ENCODE measurements around the gene ALG1. TPM values are rescaled to one million over a fixed set of nuclear protein-coding genes. Genes with fewer than 3 reads are reported as not detected.
"Not testable (repeated sequence)": the region's sequence is repeated elsewhere in the genome, so short reads cannot be mapped to it uniquely, and the experiment has no call there.

Gene ALG1
- total RNA-seq, 1 experiment from 2014 or later, result 36.2 TPM

DNA sequence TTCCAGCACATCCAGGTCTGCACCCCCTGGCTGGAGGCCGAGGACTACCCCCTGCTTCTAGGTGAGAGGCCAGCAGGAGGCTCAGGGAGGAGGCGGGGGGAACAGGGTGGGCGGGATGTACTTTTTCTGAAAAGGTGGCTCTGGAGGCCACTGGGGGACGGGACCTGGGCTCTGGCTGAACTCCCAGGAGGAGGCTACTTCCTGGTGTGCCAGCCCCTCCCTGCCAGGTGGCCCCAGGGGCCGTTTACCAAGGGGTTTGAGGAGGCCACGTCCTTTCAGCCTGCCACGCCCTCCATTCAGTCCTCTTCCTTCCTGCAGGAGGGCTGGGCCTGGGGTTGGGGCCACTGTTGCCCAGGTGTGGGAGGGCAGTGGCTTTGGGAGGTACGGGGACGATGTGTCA lies 9.4 kb downstream of the ALG1 start:
- H3K27me3 ChIP-seq (ENCODE audit: insufficient read depth, low read length); H3K79me1 ChIP-seq (ENCODE audit: insufficient read depth, low read depth, low read length, poor library complexity, severe bottlenecking); H2BK12ac ChIP-seq (ENCODE audit: insufficient read length, low read depth, low read length); H2AFZ ChIP-seq (ENCODE audit: low read length); H4K8ac ChIP-seq (replicated peaks; ENCODE audit: insufficient read length, low read depth, low read length); H3K9me3 ChIP-seq (ENCODE audit: control insufficient read depth, low read depth, low read length); H3K27ac ChIP-seq (ENCODE audit: insufficient read length, low read depth, low read length); H2BK15ac ChIP-seq (ENCODE audit: low read depth, low read length); DNase-seq; H4K91ac ChIP-seq (ENCODE audit: insufficient read length, low read depth, low read length); H2BK5ac ChIP-seq (ENCODE audit: insufficient read length, low read length); H4K5ac ChIP-seq (ENCODE audit: insufficient read length, low read depth, low read length); H3K4me3 Mint-ChIP-seq; H3K56ac ChIP-seq (ENCODE audit: insufficient read length, low read depth, low read length); H4K20me1 ChIP-seq (ENCODE audit: control insufficient read depth, insufficient read depth, insufficient read length); H3K4me2 ChIP-seq (ENCODE audit: insufficient read depth, insufficient read length, low read length); H3K23me2 ChIP-seq (ENCODE audit: insufficient read length, low read depth, low read length, poor library complexity, severe bottlenecking); H3K4me1 Mint-ChIP-seq; H2BK120ac ChIP-seq (ENCODE audit: low read depth, low read length, poor library complexity, severe bottlenecking); H2BK20ac ChIP-seq (ENCODE audit: low read depth, low read length, poor library complexity, severe bottlenecking); H3K27me3 Mint-ChIP-seq (ENCODE audit: low read depth); H2AK5ac ChIP-seq (ENCODE audit: insufficient read length, low read length); H3K9ac ChIP-seq (ENCODE audit: extremely low read depth, insufficient read length, low read length); H3K79me2 ChIP-seq (ENCODE audit: insufficient read depth, low read length); H3K14ac ChIP-seq (ENCODE audit: insufficient read depth, low read length); H3K4ac ChIP-seq (ENCODE audit: low read depth, low read length); H3T11ph ChIP-seq (ENCODE audit: low read length); H3K18ac ChIP-seq (ENCODE audit: insufficient read length, low read depth, low read length); H3K23ac ChIP-seq (ENCODE audit: insufficient read length, low read depth, low read length); H3K4me1 ChIP-seq (ENCODE audit: insufficient read depth, low read length); H3K27ac Mint-ChIP-seq; H3K9me3 Mint-ChIP-seq: not testable (repeated sequence)
- peaks cover 34 to 64% (median 62%) of the 10 kb centered on the region in 3 experiments; a peak in 6 of 7 replicates for H3K36me3 Mint-ChIP-seq (ENCODE audit: insufficient read depth in 1 of 3, low read depth in 3 of 3)
- no CpG with 5 or more reads among the region's 9 CpGs for WGBS (ENCODE audit: extremely low coverage, insufficient read length, low lambda C conversion rate)

- H2AFZ ChIP-seq (ENCODE audit: low read length); H4K8ac ChIP-seq (replicated peaks; ENCODE audit: insufficient read length, low read depth, low read length); H3K79me1 ChIP-seq (ENCODE audit: insufficient read depth, low read depth, low read length, poor library complexity, severe bottlenecking); H3K18ac ChIP-seq (ENCODE audit: insufficient read length, low read depth, low read length); H4K20me1 ChIP-seq (ENCODE audit: control insufficient read depth, insufficient read depth, insufficient read length); H3K9me3 ChIP-seq (ENCODE audit: control insufficient read depth, low read depth, low read length); H3K9ac ChIP-seq (ENCODE audit: extremely low read depth, insufficient read length, low read length); H3K4me1 ChIP-seq (ENCODE audit: insufficient read depth, low read length); H3K23ac ChIP-seq (ENCODE audit: insufficient read length, low read depth, low read length); H2BK15ac ChIP-seq (ENCODE audit: low read depth, low read length); H2BK20ac ChIP-seq (ENCODE audit: low read depth, low read length, poor library complexity, severe bottlenecking); H3K4me2 ChIP-seq (ENCODE audit: insufficient read depth, insufficient read length, low read length); H3K27me3 ChIP-seq (ENCODE audit: insufficient read depth, low read length); H2BK12ac ChIP-seq (ENCODE audit: insufficient read length, low read depth, low read length); H4K91ac ChIP-seq (ENCODE audit: insufficient read length, low read depth, low read length); DNase-seq; H3K4me3 Mint-ChIP-seq; H3K27me3 Mint-ChIP-seq (ENCODE audit: low read depth); H3T11ph ChIP-seq (ENCODE audit: low read length); H2BK5ac ChIP-seq (ENCODE audit: insufficient read length, low read length); H3K79me2 ChIP-seq (ENCODE audit: insufficient read depth, low read length); H3K27ac ChIP-seq (ENCODE audit: insufficient read length, low read depth, low read length); H3K14ac ChIP-seq (ENCODE audit: insufficient read depth, low read length); H3K56ac ChIP-seq (ENCODE audit: insufficient read length, low read depth, low read length); H3K4me1 Mint-ChIP-seq; H4K5ac ChIP-seq (ENCODE audit: insufficient read length, low read depth, low read length); H2BK120ac ChIP-seq (ENCODE audit: low read depth, low read length, poor library complexity, severe bottlenecking); H3K4ac ChIP-seq (ENCODE audit: low read depth, low read length); H2AK5ac ChIP-seq (ENCODE audit: insufficient read length, low read length); H3K23me2 ChIP-seq (ENCODE audit: insufficient read length, low read depth, low read length, poor library complexity, severe bottlenecking); H3K9me3 Mint-ChIP-seq: not testable (repeated sequence)
- Mint-ChIP-seq H3K36me3 (ENCODE audit: insufficient read depth in 1 of 3, low read depth in 3 of 3) (peaks cover 30 to 67% (median 63%) of the 10 kb centered on the region in 3 experiments; a peak in 6 of 7 replicates), H3K27ac (peak overlapping the region in 1 of 3 experiments; percentile 68; a peak in 2 of 7 replicates)
- no CpG with 5 or more reads among the region's 9 CpGs for WGBS (ENCODE audit: extremely low coverage, insufficient read length, low lambda C conversion rate)
Observed at GRCh38 chr16:5083646-5084045, 12.0 kb downstream of the ALG1 start.
